BLaER1 (cell line): Measurements from ENCODE around the gene OLFML2A.

Experiments
- H3K27ac ChIP-seq: shearing (Covaris generic); formaldehyde crosslinking; 2 replicates; pipeline ENCODE4 v1.8.1; 2022
- H3K27me3 ChIP-seq: shearing (Covaris generic); formaldehyde crosslinking; 2 replicates; pipeline ENCODE4 v1.8.1; 2022
- H3K36me3 ChIP-seq: shearing (Covaris generic); formaldehyde crosslinking; 2 replicates; pipeline ENCODE4 v1.8.1; 2022
- H3K4me1 ChIP-seq: shearing (Covaris generic); formaldehyde crosslinking; 2 replicates; pipeline ENCODE4 v1.8.1; 2022
- H3K4me2 ChIP-seq: shearing (Covaris generic); formaldehyde crosslinking; 2 replicates; pipeline ENCODE4 v1.8.1; 2022
- H3K4me3 ChIP-seq: shearing (Covaris generic); formaldehyde crosslinking; 2 replicates; pipeline ENCODE4 v1.8.1; 2022
- H3K9ac ChIP-seq: shearing (Covaris generic); formaldehyde crosslinking; 2 replicates; pipeline ENCODE4 v1.8.1; 2022
- H3K9me3 ChIP-seq: shearing (Covaris generic); formaldehyde crosslinking; 2 replicates; pipeline ENCODE4 v1.8.1; 2022
- H4K20me1 ChIP-seq: shearing (Covaris generic); formaldehyde crosslinking; 2 replicates; pipeline ENCODE4 v1.8.1; 2022
- Cebpa-rat ChIP-seq: shearing (Covaris generic); IDR thresholded peaks from 2 replicates; pipeline ENCODE4 v1.8.1; 2022

Gene OLFML2A

GRCh38 chr9:124815601-124816000 is 38.7 kb downstream of the OLFML2A start:
- Histone ChIP-seq H3K36me3 (no peaks in the 10 kb centered on the region), H3K9ac (no peak overlapping the region), H3K4me3 (no peak overlapping the region), H3K27ac (no peak overlapping the region), H3K4me1 (no peaks in the 10 kb centered on the region), H3K27me3 (no peaks in the 10 kb centered on the region), H4K20me1 (no peaks in the 10 kb centered on the region), H3K9me3 (no peaks in the 10 kb centered on the region), H3K4me2 (no peak overlapping the region)
- TF ChIP-seq Cebpa-rat, result no peak

- H4K20me1 ChIP-seq, result no peaks in the 10 kb centered on the region
- no peak overlapping the region for H3K4me3 ChIP-seq
- H3K9ac ChIP-seq, result no peak overlapping the region
- no peak overlapping the region for H3K4me2 ChIP-seq
- no peaks in the 10 kb centered on the region for H3K9me3 ChIP-seq
- no peak for TF ChIP-seq Cebpa-rat
- no peaks in the 10 kb centered on the region for H3K27me3 ChIP-seq
- H3K4me1 ChIP-seq, result no peaks in the 10 kb centered on the region
- no peak overlapping the region for H3K27ac ChIP-seq
- no peaks in the 10 kb centered on the region for H3K36me3 ChIP-seq
Observed at GRCh38 chr9:124818431-124819281, 41.7 kb downstream of the OLFML2A start.

- Histone ChIP-seq H3K4me3 (no peak overlapping the region), H4K20me1 (no peaks in the 10 kb centered on the region), H3K4me1 (no peaks in the 10 kb centered on the region), H3K36me3 (no peaks in the 10 kb centered on the region), H3K27ac (no peak overlapping the region), H3K9me3 (no peaks in the 10 kb centered on the region), H3K9ac (no peak overlapping the region), H3K4me2 (no peak overlapping the region), H3K27me3 (no peaks in the 10 kb centered on the region)
- no peak for TF ChIP-seq Cebpa-rat
Observed at GRCh38 chr9:124820698-124821623, 44.0 kb downstream of the OLFML2A start.

GRCh38 chr9:124828489-124829333 is 51.8 kb downstream of the OLFML2A start:
- no peaks in the 10 kb centered on the region; the same call in 1 of the 2 replicates for H3K9me3 ChIP-seq
- no peak for TF ChIP-seq Cebpa-rat
- no peak overlapping the region for H3K4me2 ChIP-seq
- no peaks in the 10 kb centered on the region for H4K20me1 ChIP-seq
- peaks cover 30% of the 10 kb centered on the region for H3K4me1 ChIP-seq
- H3K27ac ChIP-seq, result no peak overlapping the region
- no peaks in the 10 kb centered on the region for H3K27me3 ChIP-seq
- H3K9ac ChIP-seq, result no peak overlapping the region
- H3K4me3 ChIP-seq, result no peak overlapping the region
- no peaks in the 10 kb centered on the region for H3K36me3 ChIP-seq

- TF ChIP-seq Cebpa-rat, result no peak
- H3K4me1 ChIP-seq, result peaks cover 36% of the 10 kb centered on the region
- H3K4me3 ChIP-seq, result no peak overlapping the region
- H3K9ac ChIP-seq, result no peak overlapping the region
- H3K4me2 ChIP-seq, result no peak overlapping the region
- no peak overlapping the region for H3K27ac ChIP-seq
- H3K36me3 ChIP-seq, result no peaks in the 10 kb centered on the region
- no peaks in the 10 kb centered on the region; the same call in 1 of the 2 replicates for H3K9me3 ChIP-seq
- H4K20me1 ChIP-seq, result no peaks in the 10 kb centered on the region
- H3K27me3 ChIP-seq, result no peaks in the 10 kb centered on the region
Observed at GRCh38 chr9:124829334-124829669, 52.4 kb downstream of the OLFML2A start.

- TF ChIP-seq Cebpa-rat, result no peak
- Histone ChIP-seq H3K9ac (no peak overlapping the region; the same call in 1 of the 2 replicates), H3K36me3 (no peaks in the 10 kb centered on the region), H3K4me1 (peaks cover 49% of the 10 kb centered on the region), H3K27ac (no peak overlapping the region), H4K20me1 (no peaks in the 10 kb centered on the region), H3K4me2 (peak overlapping the region; percentile 75), H3K9me3 (no peaks in the 10 kb centered on the region; the same call in 1 of the 2 replicates), H3K4me3 (no peak overlapping the region), H3K27me3 (no peaks in the 10 kb centered on the region)
Observed at GRCh38 chr9:124830593-124830992, 53.7 kb downstream of the OLFML2A start.

GRCh38 chr9:124831642-124832364 is 54.9 kb downstream of the OLFML2A start:
- H3K4me1 ChIP-seq, result peaks cover 53% of the 10 kb centered on the region
- no peak for TF ChIP-seq Cebpa-rat
- H3K9ac ChIP-seq, result peak overlapping the region; percentile 43; the same call in 1 of the 2 replicates
- H3K36me3 ChIP-seq, result no peaks in the 10 kb centered on the region
- no peak overlapping the region for H3K4me3 ChIP-seq
- no peaks in the 10 kb centered on the region for H4K20me1 ChIP-seq
- H3K27ac ChIP-seq, result peak overlapping the region; percentile 28; the same call in 1 of the 2 replicates
- no peaks in the 10 kb centered on the region; the same call in 1 of the 2 replicates for H3K9me3 ChIP-seq
- H3K27me3 ChIP-seq, result no peaks in the 10 kb centered on the region
- H3K4me2 ChIP-seq, result peak overlapping the region; percentile 75

GRCh38 chr9:124834591-124834990 is 57.7 kb downstream of the OLFML2A start:
- H3K9ac ChIP-seq, result peak overlapping the region; percentile 55; the same call in 1 of the 2 replicates
- no peak overlapping the region for H3K27ac ChIP-seq
- no peak for TF ChIP-seq Cebpa-rat
- peaks cover 53% of the 10 kb centered on the region for H3K4me1 ChIP-seq
- no peaks in the 10 kb centered on the region for H3K9me3 ChIP-seq
- no peaks in the 10 kb centered on the region for H4K20me1 ChIP-seq
- no peak overlapping the region for H3K4me3 ChIP-seq
- H3K36me3 ChIP-seq, result no peaks in the 10 kb centered on the region
- no peaks in the 10 kb centered on the region for H3K27me3 ChIP-seq
- peak overlapping the region; percentile 87 for H3K4me2 ChIP-seq
